Neural crest cell (in vitro differentiated cells): ENCODE data around the gene PHAF1. TPM values are rescaled to one million over a fixed set of nuclear protein-coding genes. Genes with fewer than 3 reads are reported as not detected.
A peak's percentile ranks its signal among the peaks of the same experiment; 100 is the strongest.

Experiments
- DNase-seq: peaks from one replicate; pipeline ENCODE4 v3.0.0; 2021; ENCODE audit warnings: low read depth, mixed read lengths, low spot score
- H3K27ac Mint-ChIP-seq: one replicate; pipeline ENCODE4 v1.8.0; 2021; ENCODE audit warnings: mild to moderate bottlenecking, mixed read lengths; ENCODE audit not compliant: unreplicated experiment
- H3K27me3 Mint-ChIP-seq: 2 replicates; pipeline ENCODE4 v1.8.0; 2021; ENCODE audit warnings: low read depth, mild to moderate bottlenecking, mixed read lengths
- H3K36me3 Mint-ChIP-seq: 2 replicates; pipeline ENCODE4 v1.8.0; 2021; ENCODE audit warnings: low read depth, mild to moderate bottlenecking, mixed read lengths
- H3K4me1 Mint-ChIP-seq: 2 replicates; pipeline ENCODE4 v1.8.0; 2021; ENCODE audit warnings: mixed read lengths
- H3K4me3 Mint-ChIP-seq: one replicate; pipeline ENCODE4 v1.8.0; 2021; ENCODE audit warnings: mild to moderate bottlenecking, mixed read lengths
- H3K9me3 Mint-ChIP-seq: 2 replicates; pipeline ENCODE4 v1.8.0; 2021; ENCODE audit warnings: mixed read lengths
- total RNA-seq: library from RNA; stranded (reverse); gene quantifications from 2 replicates; pipeline ENCODE4 v1.2.1, GENCODE V29; 2021
- TF ChIP-seq, protein P1 (sequence below): fragments of 200-600 bp; sonication (generic); conservative IDR thresholded peaks from 2 replicates; pipeline ENCODE4 v1.5.0; 2021; ENCODE audit warnings: antibody characterized with exemption, mild to moderate bottlenecking

The PHAF1 gene
- total RNA-seq, 1 donor from 2014 or later: 24.9 TPM

DNA sequence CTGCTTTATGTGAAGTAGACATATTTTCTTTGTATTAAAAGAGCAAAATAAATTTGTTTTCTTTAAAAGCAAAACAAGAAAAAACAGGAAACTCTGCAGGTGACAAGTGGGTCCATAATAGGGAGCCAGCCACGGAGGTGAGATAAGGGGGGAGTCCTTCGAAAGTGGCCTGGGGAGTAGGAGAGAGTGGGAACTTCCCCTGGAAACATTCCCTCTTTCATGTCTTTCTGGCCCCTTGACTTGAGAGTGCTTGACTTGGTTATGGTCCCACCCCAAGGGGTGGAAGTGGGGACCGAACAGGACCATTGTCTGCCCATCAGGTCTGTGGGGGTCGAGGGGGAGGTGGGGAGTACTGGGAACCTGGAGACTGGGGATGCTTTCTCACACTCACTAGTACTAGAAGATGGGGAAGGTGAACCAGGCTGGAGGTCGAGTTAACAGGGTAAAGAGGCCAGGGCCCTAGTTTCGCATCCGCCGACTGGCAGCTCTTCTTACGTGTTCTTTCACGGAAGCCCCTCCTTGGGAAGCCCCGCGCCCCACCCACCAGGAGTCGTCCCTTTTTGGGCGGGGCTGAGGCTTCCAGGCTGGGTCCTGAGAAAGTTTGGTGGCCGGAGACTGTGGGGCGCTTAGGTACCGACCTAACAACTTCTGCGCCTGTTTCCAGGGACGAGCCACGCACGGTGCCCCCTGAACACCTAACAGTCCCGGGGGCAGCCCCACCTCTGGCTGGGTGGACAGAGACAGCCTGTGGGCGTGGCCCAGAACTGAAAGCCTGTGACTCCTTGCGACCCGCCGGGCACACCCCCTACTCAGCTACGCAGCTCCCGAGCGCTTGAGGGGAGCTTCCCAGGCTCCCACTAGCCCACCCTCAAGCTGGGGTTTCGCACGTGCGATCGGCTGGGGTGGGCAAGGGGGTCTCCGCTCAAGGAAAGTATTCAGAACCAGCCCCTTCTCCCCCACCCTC is 49.2 kb downstream of the PHAF1 start:
- DNase-seq: no peak
- H3K4me3 Mint-ChIP-seq: peak overlapping the region; percentile 54
- peaks cover 15% of the 10 kb centered on the region for H3K4me1 Mint-ChIP-seq
- peaks cover 95% of the 10 kb centered on the region for H3K27me3 Mint-ChIP-seq
- no peak overlapping the region for H3K27ac Mint-ChIP-seq
- no peaks in the 10 kb centered on the region for H3K36me3 Mint-ChIP-seq
- no peaks in the 10 kb centered on the region for H3K9me3 Mint-ChIP-seq
- TF ChIP-seq, protein P1, sequence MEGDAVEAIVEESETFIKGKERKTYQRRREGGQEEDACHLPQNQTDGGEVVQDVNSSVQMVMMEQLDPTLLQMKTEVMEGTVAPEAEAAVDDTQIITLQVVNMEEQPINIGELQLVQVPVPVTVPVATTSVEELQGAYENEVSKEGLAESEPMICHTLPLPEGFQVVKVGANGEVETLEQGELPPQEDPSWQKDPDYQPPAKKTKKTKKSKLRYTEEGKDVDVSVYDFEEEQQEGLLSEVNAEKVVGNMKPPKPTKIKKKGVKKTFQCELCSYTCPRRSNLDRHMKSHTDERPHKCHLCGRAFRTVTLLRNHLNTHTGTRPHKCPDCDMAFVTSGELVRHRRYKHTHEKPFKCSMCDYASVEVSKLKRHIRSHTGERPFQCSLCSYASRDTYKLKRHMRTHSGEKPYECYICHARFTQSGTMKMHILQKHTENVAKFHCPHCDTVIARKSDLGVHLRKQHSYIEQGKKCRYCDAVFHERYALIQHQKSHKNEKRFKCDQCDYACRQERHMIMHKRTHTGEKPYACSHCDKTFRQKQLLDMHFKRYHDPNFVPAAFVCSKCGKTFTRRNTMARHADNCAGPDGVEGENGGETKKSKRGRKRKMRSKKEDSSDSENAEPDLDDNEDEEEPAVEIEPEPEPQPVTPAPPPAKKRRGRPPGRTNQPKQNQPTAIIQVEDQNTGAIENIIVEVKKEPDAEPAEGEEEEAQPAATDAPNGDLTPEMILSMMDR: no peak

DNA sequence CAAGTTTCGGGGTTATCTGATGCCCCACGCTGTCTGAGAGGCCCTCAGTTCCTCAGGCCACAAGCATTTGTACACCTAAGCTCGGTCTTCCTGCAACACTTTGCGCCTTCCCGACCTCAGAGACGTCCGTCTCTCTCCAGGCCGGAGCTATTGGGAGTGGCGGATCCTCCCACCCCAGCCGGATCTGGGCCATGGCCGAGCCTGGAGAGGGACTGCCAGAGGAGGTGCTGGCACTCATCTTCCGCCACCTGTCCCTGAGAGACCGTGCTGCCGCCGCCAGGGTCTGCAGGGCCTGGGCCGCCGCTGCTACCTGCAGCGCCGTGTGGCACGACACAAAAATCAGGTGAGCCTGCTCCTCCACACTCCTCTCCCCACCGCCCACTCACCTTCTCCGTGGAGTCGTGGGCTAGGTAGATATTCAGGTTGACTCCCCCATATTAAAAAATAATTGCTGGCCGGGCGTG is 51.9 kb downstream of the PHAF1 start:
- H3K4me3 Mint-ChIP-seq: peak overlapping the region; percentile 64
- H3K27ac Mint-ChIP-seq: no peak overlapping the region
- H3K4me1 Mint-ChIP-seq: peaks cover 15% of the 10 kb centered on the region
- TF ChIP-seq, protein P1: no peak
- DNase-seq: no peak
- peaks cover 97% of the 10 kb centered on the region for H3K27me3 Mint-ChIP-seq
- no peaks in the 10 kb centered on the region for H3K36me3 Mint-ChIP-seq
- H3K9me3 Mint-ChIP-seq: no peaks in the 10 kb centered on the region

- peaks cover 97% of the 10 kb centered on the region for H3K27me3 Mint-ChIP-seq
- H3K4me1 Mint-ChIP-seq: peaks cover 15% of the 10 kb centered on the region
- H3K36me3 Mint-ChIP-seq: no peaks in the 10 kb centered on the region
- H3K4me3 Mint-ChIP-seq: peak overlapping the region; percentile 64
- H3K9me3 Mint-ChIP-seq: no peaks in the 10 kb centered on the region
- no peak for DNase-seq
- no peak overlapping the region for H3K27ac Mint-ChIP-seq
- TF ChIP-seq, protein P1: no peak
These were observed 52.9 kb downstream of the PHAF1 start for GRCh38 chr16:67162506-67163163.

DNA sequence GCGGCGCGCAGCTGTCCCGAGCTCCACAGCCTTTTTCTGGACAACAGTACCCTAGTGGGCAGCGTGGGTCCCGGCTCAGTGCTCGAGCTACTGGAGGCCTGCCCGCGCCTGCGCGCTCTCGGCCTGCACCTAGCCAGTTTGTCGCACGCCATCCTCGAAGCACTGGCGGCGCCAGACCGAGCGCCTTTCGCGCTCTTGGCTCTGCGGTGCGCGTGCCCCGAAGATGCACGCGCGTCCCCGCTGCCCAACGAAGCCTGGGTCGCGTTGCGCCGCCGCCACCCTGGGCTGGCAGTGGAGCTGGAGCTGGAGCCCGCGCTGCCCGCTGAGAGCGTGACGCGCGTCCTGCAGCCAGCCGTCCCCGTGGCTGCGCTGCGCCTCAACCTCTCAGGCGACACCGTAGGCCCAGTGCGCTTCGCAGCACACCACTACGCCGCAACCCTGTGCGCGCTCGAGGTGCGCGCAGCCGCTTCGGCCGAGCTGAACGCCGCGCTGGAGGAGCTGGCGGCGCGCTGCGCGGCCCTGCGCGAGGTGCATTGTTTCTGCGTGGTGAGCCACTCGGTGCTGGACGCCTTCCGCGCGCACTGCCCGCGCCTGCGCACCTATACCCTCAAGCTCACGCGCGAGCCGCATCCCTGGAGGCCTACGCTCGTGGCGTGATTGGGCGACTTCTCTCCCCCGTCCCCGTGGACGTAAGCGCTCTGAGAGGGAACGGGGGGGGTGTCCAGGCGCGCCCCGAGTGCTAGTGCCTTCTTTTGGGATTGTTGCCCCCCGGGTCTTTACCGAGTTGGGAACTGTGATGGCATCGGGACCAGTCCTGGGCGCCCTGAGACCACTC is 53.6 kb downstream of the PHAF1 start:
- DNase-seq: no peak
- Mint-ChIP-seq H3K9me3 (no peaks in the 10 kb centered on the region), H3K27ac (no peak overlapping the region), H3K4me3 (peak overlapping the region; percentile 47), H3K36me3 (no peaks in the 10 kb centered on the region), H3K4me1 (peaks cover 15% of the 10 kb centered on the region), H3K27me3 (peaks cover 97% of the 10 kb centered on the region)
- TF ChIP-seq, protein P1: no peak

DNA sequence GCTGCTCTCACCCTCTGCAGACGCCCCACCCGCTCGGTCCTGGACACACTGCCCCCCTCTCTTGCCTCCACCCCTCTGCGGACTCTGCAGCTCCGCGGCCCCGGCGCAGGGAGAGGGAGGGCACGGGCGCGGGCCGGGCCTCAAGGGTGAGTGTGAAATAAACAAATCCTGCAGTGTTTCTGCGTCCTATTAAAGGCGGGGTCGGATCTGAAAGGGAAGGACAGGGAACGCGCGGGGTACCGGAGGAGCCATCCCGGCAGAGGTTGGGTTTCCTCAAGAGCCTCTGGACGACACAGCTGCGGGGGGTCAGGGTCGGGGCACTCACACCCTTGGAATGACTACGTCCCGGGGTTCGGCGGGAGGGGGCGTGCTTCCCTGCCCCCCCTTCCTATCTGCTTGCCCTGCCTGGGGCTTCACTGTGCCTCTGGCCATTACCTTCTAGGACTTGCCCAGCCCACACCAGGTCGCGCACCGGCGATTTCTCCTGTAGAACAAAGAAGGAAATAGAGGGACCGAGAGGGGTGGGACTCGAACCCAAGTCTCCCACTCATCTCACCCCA is 54.3 kb downstream of the PHAF1 start:
- TF ChIP-seq, protein P1: no peak
- Mint-ChIP-seq H3K4me3 (peak overlapping the region; percentile 54), H3K4me1 (peaks cover 9% of the 10 kb centered on the region), H3K27me3 (peaks cover 97% of the 10 kb centered on the region), H3K27ac (no peak overlapping the region), H3K36me3 (no peaks in the 10 kb centered on the region), H3K9me3 (no peaks in the 10 kb centered on the region)
- no peak for DNase-seq
